ENCODE measurements around the gene SMYD3.

The SMYD3 gene

DNA sequence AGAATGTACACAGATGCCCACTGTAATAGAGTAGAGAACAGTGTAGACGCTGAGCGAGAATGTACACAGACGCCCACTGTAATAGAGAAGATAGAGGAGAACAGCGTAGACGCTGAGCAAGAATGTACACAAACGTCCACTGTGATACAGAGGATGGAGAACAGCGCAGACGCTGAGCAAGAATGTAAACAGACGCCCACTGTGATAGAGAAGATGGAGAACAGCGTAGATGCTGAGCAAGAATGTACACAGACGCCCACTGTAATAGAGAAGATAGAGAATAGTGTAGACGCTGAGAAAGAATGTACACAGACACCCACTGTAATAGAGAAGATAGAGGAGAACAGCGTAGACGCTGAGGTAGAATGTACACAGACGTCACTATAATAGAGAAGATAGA, 306.9 kb downstream of the SMYD3 start:
- no peak for DNase-seq

DNA sequence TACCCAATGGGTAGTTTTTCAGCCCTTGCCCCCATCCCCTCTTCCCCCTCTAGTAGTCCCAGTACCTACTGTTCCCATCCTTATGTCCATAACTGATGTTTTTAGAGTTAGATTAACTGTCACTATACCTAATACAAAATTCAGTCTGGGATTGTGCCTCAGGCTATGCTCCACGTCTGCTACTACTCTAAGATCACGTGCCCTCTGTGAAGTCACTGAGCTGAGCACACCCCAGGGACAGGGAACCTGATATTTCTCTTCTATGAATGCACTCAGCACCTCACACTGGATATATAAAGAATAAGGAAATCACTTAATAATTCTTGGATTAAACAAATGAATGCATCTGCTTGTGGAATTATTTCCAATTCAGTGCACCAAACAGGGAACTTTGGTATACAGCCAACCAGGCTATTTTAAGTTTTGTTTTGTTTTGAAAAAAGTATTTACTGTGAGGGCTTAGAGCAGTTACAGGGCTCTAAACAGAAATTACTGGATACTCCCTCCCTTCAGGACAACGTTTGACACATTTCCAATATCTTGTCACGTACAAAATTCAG, 307.9 kb downstream of the SMYD3 start:
- DNase-seq = no peak

DNA sequence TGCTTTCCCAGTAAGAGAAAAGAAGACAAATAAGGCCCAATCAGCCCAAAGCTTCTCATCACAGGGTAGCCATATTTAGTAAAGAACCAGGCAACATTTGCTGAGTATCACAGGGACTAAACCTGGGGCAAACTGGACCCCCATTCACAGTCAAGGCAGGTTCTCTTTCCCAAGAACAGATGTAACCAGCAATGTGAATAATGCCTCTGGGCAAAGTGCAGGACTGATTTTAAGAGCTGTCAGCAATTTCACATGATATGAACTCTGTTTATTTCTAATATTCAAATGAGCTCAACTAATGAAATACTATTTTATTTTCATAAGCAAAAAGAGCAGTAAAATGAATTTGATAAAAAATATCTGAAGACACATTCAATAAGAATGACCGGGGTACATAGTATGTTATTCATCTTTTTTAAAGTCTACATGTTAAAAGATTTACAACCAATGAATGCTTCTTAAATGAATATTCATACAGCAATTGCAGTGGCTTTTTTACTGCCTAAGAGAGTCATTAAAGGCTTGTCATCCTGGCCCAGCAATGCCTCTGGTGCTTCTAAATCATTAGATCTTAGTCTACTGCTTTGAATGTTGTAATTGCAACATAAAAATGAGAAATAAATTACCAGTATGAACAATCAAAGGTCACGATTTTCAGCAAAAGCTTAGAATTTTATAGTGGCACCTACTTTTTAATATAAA, 308.8 kb downstream of the SMYD3 start:
- no peak for DNase-seq

DNA sequence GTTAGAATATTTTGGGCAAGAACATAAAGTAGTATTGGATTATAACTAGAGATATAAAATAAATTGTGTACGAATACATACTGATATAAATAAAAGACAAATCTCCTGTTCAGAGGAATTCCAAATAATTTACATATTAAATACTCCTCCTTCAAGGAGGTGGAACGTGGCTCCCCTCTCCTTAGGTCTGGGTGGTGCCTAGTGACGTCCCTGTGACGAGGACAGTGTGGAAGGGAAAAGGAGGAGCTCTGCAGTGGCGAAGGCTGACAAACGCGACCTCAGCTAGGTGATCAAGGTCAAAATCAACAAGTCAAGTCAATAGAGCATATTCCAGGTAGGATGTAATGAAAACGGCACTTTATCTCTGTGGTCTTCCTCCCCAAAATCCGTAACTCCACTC, 310.0 kb downstream of the SMYD3 start:
- no peak for DNase-seq

DNA sequence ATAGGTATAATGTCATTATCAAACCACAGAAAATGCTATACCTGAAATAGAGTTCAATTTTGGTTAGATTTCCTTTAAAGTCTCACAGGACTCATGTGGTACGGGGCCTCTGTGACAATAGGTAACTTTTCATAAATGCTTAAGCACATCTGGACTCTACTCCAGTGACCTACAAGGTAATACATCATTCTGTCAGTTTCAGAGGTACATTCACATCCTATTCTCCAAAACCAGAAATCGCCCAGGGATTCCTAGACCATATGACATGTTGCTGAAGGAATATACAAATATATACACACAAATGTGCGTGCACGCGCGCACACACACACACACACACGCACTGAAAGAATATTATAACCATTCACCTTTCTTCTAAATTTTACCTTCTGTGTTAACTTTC, 311.8 kb downstream of the SMYD3 start:
- DNase-seq = no peak

DNA sequence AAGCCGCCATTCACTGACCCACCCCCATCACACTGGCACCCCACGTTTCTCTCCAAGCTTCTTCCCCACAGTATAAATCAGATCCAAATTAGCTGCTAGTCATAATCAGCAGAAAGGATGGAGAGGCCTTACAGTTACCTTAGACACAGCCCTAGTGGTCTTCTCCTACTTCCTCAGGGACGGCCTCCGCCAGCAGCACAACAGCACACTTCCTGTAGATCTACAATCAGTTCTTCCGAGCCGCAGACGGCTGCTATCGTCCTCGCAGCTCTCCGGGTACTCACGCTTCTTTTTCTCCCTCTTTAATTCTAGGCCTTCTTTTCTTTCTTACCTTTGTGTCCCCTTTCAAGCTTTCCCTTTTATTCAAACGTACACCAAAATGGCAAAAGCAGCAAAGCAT, 313.5 kb downstream of the SMYD3 start:
- no peak for DNase-seq

DNA sequence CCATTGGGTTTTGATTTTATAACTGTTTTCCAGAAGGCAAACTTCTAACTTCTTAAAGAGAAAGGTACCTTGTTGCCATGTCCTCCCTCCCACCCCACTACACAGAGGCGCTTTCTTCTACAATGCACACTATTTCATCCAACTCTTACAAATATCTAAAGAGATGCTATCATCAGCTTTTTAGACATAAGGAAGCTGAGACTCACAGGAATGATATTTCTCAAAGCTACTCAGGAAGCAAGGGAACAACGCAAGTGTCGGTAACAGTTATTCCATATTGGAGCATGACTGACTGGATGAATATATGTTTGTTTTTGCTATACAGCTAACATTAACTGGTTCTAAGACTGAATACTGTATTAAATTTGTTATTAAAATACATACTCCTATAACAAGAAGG, 318.0 kb downstream of the SMYD3 start:
- no peak for DNase-seq

DNA sequence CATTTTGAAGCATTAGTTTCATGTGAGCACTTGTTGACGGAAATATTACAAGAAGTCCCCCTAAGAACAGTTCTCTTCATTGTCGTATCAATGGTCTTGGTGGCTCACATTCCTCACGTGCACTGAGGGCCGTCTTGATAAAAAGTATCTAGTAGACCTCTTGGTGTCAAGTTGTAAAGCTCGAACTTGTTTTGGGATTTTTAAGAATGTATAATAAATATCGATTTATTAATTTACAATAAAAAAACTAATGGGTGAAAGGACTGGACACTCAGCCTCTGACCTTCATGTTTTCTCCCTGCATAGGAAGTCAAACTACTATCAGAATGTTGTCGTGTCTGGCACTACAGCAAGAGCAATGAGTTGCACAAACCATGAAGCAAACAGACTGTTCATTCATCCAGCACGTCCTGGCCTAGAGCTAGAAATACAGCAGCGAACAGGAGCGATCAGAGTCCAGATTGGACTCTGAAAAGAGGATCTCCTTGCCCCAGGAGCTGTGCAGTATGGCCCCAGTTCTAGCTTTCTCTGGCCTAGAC, 319.2 kb downstream of the SMYD3 start:
- DNase-seq = no peak

DNA sequence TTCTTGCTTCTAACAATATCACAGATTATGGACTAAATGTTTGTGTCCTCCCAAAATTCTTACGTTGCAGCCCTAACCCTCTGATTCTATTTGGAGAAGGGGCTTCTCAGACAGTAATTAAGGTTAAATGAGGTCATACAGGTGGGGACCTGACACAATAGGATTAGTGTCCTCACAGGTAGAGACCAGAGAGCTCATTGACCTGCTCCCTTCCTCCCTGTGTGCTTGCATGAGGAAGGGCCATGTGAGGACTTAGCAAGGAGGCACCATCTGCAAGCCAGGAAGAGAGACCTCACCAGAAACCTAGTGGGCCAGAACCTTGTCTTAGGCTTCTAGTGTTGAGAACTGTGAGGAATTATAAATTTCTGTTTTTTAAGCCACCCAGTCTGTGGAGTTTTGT, 322.6 kb downstream of the SMYD3 start:
- DNase-seq = no peak

DNA sequence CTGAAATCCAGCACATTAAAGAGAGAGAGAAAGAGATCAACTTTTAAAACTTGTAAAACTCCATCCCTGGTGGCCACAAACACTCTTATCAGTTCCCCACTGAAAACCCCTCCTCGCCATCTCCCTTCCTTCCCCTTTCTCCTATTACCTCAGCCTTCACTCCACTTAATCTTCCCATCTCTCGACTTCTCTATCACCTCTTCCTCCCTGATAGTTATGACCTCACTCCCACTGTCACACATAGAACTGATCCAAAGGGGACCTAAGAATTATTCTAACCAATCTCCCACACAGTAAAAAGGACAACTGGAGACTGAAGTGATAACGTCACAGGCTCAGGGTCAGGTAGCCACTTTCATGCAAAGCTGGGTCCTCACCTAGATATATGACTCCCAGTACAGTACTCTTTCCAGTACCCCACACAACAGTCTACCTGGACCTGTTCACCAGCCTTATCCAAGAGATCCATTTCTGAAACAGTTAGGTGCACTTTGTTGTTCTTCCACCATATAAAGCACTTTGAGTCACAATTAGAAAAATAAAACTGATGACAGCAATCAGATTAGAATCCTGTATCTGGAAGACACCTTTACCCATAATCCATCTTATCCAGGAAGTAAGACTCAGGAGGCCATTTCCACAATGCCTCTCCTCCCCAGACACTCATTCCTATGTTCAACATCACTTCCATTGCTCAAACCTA, 324.8 kb downstream of the SMYD3 start:
- no peak for DNase-seq

DNA sequence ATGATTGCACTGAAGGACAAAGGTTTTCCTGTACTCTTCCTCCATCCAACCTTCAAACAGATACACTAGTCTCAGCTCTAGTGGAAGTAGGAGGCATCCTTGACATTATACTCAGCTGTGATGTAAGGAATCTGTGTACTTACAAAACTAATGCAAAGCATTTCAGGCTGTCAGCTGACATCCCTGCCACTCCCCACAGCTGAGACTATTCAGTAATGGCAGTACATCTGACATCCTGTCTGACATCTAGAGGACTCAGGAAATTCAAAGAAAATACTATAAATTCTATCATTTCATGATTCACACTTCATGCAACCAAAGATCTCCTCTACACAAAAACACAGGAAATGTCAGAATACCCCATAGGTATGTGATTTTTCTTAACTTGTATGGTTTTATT, 325.8 kb downstream of the SMYD3 start:
- DNase-seq = no peak

DNA sequence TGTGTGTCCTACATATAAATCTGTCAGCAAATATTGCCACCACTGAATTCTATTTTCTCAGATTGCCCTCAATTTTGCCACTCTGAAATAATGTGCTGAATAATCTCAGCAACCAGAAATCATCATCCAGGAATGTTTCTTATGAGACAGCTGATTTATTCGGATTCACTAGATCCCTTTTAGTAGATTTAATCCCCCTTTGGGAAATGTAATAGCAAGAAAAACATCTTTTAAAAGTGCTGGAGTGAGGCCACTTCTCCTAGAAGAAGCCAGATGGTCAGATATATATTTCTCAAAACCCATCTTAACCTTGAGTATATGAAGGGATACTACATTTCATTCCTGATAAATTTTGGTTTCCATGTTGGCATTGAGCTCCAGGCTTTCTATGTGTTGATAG, 327.7 kb downstream of the SMYD3 start:
- DNase-seq = no peak

DNA sequence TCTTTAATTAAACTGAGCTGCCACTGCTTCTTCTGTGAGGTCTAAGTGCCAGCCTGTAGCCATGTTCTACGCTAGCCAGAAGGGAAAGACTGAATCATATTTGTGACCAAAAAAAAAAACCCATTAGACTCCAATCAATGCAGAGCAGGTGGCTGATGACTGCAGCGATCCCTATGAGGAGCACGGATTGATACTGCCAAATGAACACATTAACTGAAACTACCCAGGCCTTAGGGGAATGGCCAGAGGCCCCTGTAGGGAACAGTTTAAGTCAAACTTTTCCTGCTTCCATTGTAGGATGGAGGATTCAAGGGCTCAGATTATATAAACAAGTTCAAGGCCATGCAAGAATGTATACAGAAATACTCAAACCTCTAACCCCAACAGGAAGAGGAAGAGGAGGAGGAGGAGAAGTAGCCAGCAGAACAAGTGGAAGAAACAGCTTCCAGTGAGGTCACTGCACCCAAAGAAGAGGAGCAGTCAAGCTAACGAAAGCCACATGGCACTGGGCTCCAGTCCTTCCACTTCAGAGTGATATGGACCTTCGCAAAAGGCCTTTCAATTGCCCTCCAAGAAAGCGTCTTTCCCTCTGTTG, 328.3 kb downstream of the SMYD3 start:
- DNase-seq = no peak

DNA sequence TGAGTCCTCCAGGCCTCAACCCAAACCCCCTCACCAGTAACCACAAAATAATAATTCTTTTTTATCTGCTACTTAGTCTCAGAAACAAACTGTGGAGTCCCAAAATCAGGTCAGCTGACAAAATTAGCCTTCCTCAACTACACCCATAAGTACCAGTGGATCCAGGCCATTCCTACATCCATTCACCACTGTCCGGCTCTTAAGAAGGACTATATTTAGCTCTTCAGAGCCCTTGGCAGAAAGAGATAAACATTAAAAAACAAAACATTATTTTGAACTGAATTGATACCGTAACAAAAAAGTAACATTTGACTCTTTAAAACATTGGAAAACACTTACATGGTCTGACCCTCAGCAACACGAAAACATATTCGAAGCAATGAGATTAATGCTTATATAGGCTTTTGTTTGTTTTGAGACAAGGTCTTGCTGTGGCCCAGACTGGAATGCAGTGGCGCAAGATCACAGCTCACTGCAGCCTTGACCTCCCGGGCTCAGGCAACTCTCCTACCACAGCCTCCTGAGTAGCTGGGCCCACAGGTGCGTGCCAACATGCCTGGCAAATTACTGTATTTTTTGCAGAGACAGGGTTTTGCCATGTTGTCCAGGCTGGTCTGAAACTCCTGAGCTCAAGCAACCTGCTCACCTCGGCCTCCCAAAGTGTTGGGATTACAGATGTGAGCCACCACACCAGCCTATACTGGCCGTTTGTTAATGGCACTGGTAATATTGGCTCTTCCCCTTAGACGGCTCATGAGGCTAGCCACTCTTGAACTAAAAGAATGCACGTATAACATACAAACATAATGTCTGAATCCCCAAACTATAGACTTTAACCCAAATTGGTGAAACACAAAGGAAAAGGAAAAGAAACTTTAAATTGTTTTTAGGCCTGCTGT, 330.7 kb downstream of the SMYD3 start:
- no peak for DNase-seq

DNA sequence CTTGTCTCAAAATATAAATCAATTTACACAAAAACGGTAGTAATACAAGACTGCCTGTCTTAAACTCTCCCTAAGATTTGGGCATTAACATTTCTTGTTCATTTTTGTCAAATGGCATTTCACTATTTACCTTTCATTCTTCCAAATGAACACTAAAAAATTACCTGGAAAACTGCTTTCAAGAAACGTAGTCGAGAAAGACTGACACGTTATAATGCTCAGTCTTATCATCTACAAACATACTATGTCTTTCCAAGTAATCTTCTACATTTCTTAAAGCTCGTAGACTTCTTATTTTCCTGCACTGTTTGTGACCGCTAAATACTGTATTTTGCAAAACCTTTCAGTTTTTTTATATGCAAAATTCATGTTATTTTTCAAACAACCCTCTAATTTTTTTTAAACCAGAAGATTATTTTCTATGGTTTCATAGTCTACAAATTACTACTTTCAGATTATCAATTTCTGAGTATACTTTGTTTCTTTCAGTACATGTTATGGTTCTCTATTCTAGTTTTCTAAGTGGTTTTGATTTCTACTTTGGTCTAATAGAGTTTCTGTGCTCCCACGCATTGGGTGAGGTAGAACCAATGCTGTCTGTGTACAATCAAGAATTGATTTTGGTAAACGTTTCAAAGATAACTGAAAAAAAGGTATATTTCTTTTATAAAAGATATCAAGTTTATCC, 336.4 kb downstream of the SMYD3 start:
- no peak for DNase-seq

DNA sequence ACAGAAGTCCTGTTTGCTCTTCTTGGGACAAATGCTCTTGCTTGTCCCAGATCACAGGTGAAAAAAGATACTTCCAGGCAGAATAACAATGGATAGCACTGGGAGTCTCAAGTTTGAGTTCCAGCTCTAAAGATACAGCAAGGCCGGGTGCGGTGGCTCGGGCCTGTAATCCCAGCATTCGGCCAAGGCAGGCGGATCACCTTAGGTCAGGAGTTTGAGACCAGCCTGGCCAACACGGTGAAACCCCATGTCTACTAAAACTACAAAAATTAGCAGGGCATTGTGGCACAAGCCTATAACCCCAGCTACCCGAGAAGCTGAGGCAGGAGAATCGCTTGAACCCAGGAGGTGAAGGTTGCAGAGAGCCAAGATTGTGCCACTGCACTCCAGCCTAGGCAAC, 337.6 kb downstream of the SMYD3 start:
- DNase-seq = no peak

DNA sequence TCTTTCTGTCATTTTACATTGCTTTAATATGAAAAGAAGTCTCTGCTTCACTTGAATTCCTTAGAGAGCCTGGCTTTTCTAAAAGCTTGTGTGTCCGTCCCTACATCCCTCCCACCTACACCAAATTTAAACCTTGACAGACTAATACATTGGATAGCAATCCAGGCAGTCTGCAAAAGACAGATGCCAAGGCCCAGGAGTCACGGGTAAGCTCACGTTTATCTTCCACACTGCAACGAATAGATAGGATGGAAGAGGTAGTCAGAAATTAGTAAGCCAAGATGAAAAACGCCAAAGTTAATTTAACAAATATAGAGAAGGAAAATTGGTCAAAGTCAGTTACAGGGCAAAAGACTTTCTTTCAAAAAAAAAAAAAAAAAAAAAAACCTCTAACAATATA, 338.1 kb downstream of the SMYD3 start:
- no peak for DNase-seq

DNA sequence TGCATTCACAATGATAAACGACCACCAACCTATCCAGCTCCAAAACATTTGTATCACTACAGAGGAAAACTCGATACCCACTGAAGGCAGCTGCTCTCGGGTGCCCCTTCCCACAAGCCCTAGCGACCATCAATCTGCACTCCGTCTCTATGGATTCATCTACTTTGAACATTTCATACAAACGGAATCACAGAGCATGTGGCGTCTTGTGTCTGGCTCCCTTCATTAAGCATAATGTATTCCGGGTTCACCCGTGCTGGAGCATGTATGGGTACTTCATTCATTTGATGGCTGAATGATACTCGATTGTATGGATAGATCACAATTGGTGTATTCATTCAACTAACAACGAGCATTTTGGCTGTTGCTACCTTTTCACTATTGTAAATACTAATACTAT, 340.2 kb downstream of the SMYD3 start:
- peak; percentile 76 for DNase-seq

DNA sequence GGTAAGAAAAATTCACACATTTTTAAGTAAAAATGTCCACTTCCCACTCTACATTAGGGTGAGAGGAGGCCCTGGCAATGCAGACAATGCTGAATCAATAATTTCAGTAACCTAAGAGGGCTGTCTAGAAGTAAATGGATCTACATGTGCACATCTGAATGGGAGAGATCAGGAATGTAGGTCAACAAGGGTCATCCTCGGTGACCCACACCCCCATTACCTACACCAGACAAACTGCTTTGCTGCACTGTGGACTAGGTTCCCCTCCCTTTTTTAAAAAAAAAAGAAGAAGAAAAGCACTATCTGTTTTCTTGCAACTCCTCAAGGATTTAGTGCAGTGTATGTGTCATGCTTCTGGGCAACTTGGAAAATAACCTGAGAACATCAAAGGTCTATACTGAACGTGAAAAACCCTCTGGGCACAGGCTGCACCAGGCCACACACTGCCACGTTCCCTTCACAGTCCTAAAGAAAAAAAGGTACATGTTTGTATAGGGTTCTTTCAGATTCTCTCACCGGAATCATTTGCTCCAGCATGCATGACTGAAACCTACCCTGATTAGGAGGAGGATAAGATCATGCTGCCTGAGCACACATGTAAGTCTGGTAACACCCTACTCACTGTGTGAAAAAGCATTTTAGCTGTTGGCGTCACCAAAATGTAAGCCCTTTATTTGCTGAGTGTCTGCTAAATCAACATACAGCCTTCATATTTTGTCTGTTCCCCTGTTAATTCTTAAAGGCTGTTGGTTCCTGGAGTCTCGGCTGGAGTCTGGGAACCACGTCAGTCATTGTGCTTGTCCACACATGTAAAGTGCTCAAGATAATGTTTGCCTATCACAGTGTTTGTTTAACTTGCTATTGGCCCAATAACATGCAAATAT, 341.0 kb downstream of the SMYD3 start:
- DNase-seq = peak; percentile 76

DNA sequence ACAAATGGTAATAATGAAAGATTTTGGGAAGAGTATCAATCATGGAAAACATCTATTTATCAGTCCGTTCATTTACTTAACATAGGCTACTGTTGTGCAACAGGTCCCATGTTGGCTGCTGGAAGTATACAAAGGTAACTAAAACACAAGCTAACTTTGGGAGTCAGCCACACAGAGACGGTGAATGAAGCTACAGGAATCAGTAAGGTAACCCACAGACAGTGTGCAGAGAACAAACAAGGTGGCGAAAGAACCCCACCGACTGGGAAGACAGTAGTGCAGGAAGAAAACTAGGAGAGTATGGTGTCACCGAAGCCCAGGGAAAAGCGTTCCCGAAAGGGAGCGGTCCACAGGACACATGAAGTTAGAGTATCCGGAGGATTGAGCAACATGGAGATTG, 342.3 kb downstream of the SMYD3 start:
- DNase-seq = no peak

DNA sequence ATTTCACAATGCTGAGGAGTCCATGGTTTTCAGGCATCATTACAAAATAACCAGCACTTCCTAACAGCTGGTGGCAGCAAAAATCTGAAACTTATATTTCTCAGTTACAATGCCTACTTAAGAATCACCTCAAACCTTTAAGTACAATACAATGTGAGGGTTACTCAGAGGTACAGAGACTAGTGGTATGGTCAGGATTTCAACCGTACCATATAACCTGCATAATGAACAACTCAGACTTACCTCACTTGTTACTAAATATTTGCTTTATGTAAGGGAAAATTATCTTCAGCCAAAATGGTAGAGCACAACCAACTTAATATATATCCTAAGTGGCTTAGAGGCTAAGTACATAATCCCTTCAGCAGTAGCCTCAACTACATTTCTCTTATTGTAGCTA, 344.5 kb downstream of the SMYD3 start:
- no peak for DNase-seq
